NB4 (cell line): Measurements from ENCODE around the gene TRIM9.

Experiments used
- DNase-seq: peaks from one replicate; pipeline ENCODE4 v3.0.0; 2010; ENCODE audit warnings: low read depth
- H3K4me3 ChIP-seq: one replicate; pipeline ENCODE4 v1.5.1; 2011; ENCODE audit warnings: mild to moderate bottlenecking, low read depth, low read length, moderate library complexity
- MYC ChIP-seq: IDR thresholded peaks from 2 replicates; pipeline ENCODE4 v1.6.1; 2011; ENCODE audit warnings: low read depth, low read length
- POLR2A ChIP-seq: IDR thresholded peaks from 2 replicates; pipeline ENCODE4 v1.6.1; 2011; ENCODE audit warnings: mild to moderate bottlenecking; ENCODE audit not compliant: insufficient read length; ENCODE audit errors: extremely low read depth
- TF ChIP-seq, protein P1 (sequence below): IDR thresholded peaks from 2 replicates; pipeline ENCODE4 v1.6.1; 2011; ENCODE audit warnings: low read depth, low read length
- TF ChIP-seq, protein P2 (sequence below): IDR thresholded peaks from one replicate; pipeline ENCODE4 v1.5.1; 2012; ENCODE audit warnings: low read depth, low read length

Gene TRIM9

DNA sequence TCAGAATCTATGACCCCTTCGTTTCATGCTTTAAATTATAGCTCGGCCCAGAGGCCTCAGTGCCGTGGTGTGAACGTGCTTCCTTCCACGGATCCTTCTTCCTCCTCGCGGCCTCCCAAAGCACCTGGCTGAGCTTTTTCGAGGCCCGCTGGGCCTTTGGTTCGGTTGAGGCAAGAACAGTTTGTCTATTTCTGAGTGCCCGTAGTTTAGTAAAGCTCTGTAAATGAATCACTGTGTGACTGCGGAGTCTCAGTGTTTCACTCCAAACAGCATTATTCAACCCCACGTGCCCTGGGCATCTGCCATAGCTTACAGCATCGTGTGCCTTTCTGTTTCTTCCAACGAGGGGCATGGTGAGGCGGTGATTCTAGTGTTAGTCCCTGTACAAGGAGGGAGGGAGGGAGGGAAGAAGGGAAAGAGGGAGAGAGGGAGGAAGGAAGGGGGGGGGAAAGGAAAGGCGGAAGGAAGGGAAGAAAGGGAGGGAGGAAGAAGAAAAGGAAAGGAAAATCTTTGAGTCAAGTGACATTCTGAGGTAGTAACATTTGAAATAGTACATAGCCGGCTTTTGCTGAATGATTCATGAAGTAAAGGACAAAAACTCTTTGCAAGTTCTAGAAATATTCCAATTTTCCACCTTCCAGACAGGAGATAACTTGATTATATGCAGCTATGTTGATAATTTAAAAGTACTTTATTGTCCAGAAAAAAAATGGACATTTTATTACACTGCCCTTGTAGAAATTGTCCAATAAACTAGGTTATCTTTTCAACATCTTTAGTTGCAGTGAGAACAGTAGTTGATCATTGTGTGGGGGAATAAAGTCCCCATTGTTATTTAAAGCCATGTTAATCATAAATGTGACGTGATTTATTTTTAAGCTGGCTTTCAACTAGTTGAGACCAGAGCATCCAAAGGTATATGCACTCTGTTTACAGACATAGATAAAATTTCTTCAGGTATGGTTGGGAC lies 1.2 kb upstream of the TRIM9 start:
- H3K4me3 ChIP-seq = peak overlapping the region; percentile 63
- peak; percentile 34 for DNase-seq
- TF ChIP-seq POLR2A = no peak
- no peak for TF ChIP-seq MYC
- TF ChIP-seq, protein P1, sequence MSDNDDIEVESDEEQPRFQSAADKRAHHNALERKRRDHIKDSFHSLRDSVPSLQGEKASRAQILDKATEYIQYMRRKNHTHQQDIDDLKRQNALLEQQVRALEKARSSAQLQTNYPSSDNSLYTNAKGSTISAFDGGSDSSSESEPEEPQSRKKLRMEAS = no peak
- TF ChIP-seq, protein P2, sequence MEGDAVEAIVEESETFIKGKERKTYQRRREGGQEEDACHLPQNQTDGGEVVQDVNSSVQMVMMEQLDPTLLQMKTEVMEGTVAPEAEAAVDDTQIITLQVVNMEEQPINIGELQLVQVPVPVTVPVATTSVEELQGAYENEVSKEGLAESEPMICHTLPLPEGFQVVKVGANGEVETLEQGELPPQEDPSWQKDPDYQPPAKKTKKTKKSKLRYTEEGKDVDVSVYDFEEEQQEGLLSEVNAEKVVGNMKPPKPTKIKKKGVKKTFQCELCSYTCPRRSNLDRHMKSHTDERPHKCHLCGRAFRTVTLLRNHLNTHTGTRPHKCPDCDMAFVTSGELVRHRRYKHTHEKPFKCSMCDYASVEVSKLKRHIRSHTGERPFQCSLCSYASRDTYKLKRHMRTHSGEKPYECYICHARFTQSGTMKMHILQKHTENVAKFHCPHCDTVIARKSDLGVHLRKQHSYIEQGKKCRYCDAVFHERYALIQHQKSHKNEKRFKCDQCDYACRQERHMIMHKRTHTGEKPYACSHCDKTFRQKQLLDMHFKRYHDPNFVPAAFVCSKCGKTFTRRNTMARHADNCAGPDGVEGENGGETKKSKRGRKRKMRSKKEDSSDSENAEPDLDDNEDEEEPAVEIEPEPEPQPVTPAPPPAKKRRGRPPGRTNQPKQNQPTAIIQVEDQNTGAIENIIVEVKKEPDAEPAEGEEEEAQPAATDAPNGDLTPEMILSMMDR = no peak

DNA sequence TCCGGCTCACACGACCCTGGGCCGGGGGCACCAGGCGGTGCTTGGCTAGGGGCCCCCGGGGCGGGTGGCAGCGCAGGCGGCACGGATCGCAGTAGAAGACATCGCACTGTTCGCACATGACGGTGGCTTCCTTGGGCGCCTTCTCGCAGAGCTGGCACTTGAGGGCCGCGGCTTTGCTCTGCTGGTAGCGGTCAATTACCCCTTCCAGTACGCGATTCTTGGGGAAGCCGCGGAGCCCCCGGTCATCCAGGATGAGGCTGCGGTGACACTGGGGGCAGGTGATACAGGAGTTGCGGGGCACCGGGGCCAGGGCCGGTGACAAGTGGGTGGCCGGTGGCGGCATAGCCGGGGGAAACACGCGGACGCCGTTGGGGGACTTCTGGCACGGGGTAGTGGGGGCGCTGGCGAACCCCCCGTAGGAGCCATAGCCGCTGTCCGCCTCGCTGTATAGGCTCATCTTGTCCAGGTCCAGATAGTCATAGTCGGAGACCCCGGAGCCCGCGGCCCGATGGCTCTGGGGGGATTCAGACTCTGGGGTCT lies 553 bp downstream of the TRIM9 start:
- TF ChIP-seq, protein P2 = no peak
- peak; percentile 43 for DNase-seq
- peak overlapping the region; percentile 62 for H3K4me3 ChIP-seq

DNA sequence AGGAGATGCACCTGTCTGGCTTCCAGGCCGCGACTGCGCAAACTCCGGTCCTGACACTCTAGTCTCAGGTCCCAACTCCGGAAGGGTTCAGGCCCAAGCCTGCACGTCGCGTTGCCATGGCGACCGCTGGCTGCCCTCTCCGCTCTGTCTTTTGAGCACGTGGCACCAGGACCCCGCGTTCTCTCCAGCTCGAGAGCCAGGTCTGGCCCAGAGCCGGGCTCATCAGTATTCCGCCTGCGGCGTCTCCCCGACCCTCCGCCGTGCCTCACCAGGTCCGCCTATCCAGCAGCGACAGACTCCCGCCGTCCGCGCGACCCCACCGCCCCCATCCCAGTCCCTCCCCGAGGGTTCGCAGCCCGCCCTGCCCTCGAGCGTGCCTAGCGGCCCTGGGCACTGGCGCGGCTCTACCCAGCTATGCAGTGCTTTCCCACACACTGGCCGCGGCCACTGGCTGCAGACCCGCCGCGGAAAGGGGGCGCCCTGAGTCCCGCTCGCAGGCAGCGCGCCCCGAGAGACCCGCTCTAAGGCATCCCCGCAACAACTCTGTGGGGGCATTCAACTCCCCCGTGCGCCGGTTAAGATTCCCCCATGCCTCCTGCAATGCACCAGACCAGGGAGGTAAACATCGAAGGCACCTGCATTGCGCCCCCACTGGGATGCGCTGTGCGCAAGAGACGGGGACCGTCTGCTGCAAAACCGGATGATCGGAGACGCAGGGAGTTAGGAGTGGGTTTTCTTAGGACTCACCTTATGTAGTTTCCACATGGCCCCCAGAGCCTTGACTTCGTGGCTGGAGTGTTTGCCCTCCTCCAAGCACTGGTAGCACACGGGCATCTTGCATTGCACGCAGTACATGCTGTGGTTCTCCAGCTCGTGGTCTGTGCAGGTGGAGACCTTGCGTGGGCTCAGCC lies 1.3 kb downstream of the TRIM9 start:
- DNase-seq = no peak
- peak overlapping the region; percentile 62 for H3K4me3 ChIP-seq
- TF ChIP-seq POLR2A (no peak), MYC (no peak)
- TF ChIP-seq, protein P2 = no peak
- TF ChIP-seq, protein P1 = no peak

DNA sequence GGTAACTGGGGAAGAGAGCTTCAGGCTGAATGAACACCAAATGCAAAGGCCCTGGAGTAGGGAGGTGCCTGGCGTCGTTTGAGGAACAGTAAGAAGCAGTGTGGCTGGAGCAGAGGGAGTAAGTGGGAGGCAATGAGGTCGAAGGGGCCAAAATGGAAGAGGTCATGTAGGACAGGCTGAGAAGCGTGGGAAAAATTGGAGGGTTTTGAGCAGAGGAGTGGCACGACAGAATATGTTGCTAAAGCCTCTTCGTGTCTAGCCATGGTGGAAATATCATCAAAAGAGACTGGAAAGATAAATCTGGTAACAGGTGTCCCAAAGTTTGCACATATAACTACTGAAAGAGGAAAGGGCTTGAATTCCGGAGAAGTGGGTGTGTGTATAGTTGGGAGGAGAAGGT lies 1.9 kb downstream of the TRIM9 start:
- DNase-seq = no peak
- no peak overlapping the region for H3K4me3 ChIP-seq
- TF ChIP-seq, protein P2 = no peak
- TF ChIP-seq MYC (no peak), POLR2A (no peak)
- TF ChIP-seq, protein P1 = no peak

DNA sequence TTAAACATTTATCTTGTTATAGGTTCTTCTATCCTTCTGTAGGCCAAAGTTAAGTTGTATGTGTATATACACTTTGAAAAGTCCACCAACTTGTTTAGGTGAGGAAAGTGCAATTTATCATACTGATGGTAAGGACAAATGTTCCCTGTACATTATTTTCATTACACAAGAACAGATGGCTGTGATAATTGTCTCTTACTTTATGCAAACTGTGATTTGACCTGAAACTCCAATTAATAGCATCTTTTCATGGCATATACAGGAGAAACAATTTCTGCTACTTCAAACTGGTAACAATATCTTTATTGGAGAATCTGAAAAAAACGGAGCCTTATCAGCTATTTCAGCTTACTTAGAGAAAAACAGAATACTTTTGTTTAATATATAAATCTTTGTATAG lies 5.6 kb downstream of the TRIM9 start:
- no peak overlapping the region for H3K4me3 ChIP-seq
- no peak for DNase-seq
- TF ChIP-seq, protein P1 = no peak
- TF ChIP-seq MYC (no peak), POLR2A (no peak)
- TF ChIP-seq, protein P2 = no peak
